Mononuclear cell (primary cell): ENCODE results near the gene C20orf96. TPM values are rescaled to one million over a fixed set of nuclear protein-coding genes. Genes with fewer than 3 reads are reported as not detected.
"Not testable (repeated sequence)": the region's sequence is repeated elsewhere in the genome, so short reads cannot be mapped to it uniquely, and the experiment has no call there.

ENCODE experiments used
- H3K27me3 ChIP-seq: 2 replicates; pipeline ENCODE4 v1.6.0; 2011; ENCODE audit warnings: low read length, control low read depth; ENCODE audit not compliant: insufficient read depth
- H3K4me1 ChIP-seq: 2 replicates; pipeline ENCODE4 v1.5.1; 2011; ENCODE audit warnings: mild to moderate bottlenecking, low read length, control low read depth; ENCODE audit not compliant: insufficient read depth
- H3K4me3 ChIP-seq: 2 replicates; pipeline ENCODE4 v1.5.1; 2011; ENCODE audit warnings: mild to moderate bottlenecking, low read length, moderate library complexity
- H3K9me3 ChIP-seq: 2 replicates; pipeline ENCODE4 v1.5.1; 2011; ENCODE audit warnings: low read depth, mild to moderate bottlenecking, control low read depth, low read length
- total RNA-seq: library from RNA; depleted of rRNA; stranded (reverse); fragments of >200 nt; gene quantifications from one replicate; pipeline ENCODE4 v1.2.3, GENCODE V29; 2012

Gene C20orf96
- total RNA-seq, 1 donor = 0.73 TPM

DNA sequence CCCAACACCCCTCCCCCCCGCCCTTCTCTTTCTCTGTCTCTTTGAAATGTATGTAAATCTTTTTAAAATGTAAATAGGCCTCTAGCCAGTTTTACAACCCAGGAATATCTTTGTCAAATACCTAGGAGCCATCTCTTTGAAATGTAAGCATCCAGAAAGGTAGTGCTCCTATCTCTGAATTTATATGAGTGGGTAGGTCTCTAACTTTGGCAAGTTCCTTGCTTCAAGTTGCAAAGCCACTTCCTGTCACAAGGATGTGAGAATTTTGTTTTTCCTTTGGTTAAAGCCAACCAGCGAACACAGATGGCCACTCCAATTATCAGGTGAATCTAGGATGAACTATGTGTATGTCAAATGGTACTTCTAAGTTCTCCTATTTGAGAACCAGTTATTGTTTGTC lies 39.2 kb downstream of the C20orf96 start:
- Histone ChIP-seq H3K9me3 (no peaks in the 10 kb centered on the region), H3K4me3 (no peak overlapping the region), H3K4me1 (no peaks in the 10 kb centered on the region), H3K27me3 (no peaks in the 10 kb centered on the region)

DNA sequence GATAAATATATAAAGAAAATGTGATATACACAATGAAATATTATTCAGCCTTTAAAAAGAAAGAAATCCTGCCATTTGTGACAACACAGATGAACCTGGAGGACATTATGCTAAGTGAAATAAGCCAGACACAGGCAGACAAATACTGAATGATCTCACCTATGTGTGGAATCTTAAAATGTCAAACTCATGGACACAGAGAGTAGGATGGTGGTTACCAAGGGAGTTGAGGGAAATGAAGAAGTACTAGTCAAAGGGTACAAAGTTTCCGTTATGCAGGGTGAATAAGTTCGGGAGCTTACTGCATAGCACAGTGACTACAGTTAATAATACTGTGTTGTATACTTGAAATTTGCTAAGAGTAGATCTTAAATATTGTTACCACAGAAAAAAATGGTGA lies 47.6 kb downstream of the C20orf96 start:
- H3K4me3 ChIP-seq = no peak overlapping the region
- H3K9me3 ChIP-seq = no peaks in the 10 kb centered on the region
- H3K27me3 ChIP-seq = peaks cover 5% of the 10 kb centered on the region
- H3K4me1 ChIP-seq = peaks cover 6% of the 10 kb centered on the region

DNA sequence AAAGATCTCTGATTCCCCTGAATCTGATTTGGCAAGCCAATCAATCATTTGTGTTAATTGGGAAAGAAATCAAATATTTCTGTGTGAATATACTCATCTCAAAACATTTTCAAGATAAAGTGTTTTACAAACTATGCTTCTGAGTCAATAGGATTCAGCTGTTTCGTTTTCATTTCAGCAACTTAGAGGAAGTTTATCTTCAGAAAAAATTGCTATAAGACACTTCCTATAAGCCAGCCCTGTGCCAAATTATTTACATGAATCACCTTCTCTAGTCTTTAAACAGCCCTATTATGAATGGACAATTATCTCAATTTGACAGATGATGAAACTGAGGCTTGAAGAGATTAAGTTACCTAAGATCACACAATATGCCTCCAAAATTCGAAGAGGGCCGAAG lies 52.6 kb downstream of the C20orf96 start:
- Histone ChIP-seq H3K4me3 (peak overlapping the region; percentile 26), H3K4me1 (peaks cover 17% of the 10 kb centered on the region), H3K27me3 (peaks cover 5% of the 10 kb centered on the region), H3K9me3 (no peaks in the 10 kb centered on the region)

- Histone ChIP-seq H3K9me3 (no peaks in the 10 kb centered on the region), H3K4me3 (peak overlapping the region; percentile 26), H3K27me3 (peaks cover 5% of the 10 kb centered on the region), H3K4me1 (peaks cover 17% of the 10 kb centered on the region)
These were observed 53.1 kb downstream of the C20orf96 start for GRCh38 chr20:237489-237888.

GRCh38 chr20:235891-236290 lies 54.7 kb downstream of the C20orf96 start:
- H3K9me3 ChIP-seq = no peaks in the 10 kb centered on the region
- H3K4me3 ChIP-seq = no peak overlapping the region
- no peaks in the 10 kb centered on the region for H3K27me3 ChIP-seq

GRCh38 chr20:227439-228105 lies 63.0 kb downstream of the C20orf96 start:
- H3K27me3 ChIP-seq = no peaks in the 10 kb centered on the region
- H3K4me3 ChIP-seq = no peak overlapping the region
- no peaks in the 10 kb centered on the region for H3K9me3 ChIP-seq
- H3K4me1 ChIP-seq = peaks cover 8% of the 10 kb centered on the region

More at GRCh38 chr20:235891-236290, 54.7 kb downstream of the C20orf96 start:
- peaks cover 17% of the 10 kb centered on the region for H3K4me1 ChIP-seq

DNA sequence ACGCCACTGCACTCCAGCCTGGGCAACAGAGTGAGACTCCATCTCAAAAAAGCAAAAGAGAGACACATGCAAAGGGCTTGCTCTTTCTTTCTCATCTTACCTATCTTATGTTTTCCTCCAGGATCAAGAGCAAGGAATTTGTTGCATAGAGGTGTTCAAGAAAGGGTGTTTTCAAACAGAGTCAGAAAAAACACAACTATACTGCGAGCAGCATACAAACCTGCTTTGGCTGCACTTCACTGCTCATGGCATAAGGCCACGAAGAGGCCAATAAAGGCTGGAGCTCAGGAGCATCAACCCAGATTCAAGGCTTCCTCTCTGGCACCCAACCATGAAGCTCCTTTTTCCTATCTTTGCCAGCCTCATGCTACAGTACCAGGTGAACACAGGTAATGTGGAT lies 63.6 kb downstream of the C20orf96 start, which contains the start of gene DEFB129:
Gene DEFB129, plus strand, starts transcription at position 301 of the 400 bp plus-strand sequence. Its CDS starts 31 bp downstream, at position 332.
- no peak within 1 kb of the TSS for H3K4me3 ChIP-seq

DNA sequence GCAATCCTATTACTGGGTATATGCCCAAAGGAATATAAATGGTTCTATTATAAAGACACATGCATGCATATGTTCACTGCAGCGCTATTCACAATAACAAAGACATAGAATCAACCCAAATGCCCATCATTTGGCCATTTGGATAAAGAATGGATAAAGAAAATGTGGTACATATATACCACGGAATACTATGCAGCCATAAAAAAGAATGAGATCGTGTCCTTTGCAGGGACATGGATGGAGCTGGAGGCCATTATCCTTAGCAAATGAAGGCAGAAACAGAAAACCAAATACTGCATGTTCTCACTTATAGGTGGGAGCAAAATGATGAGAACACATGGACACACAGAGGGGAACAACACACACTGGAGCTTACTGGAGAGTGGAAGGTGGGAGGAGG lies 64.7 kb downstream of the C20orf96 start:
- H3K27me3 ChIP-seq, H3K4me1 ChIP-seq, H3K9me3 ChIP-seq, H3K4me3 ChIP-seq: not testable (repeated sequence)

More for the DNA sequence above, 63.6 kb downstream of the C20orf96 start, which contains the start of gene DEFB129:
- Histone ChIP-seq H3K27me3 (peaks cover 2% of the 10 kb centered on the region), H3K9me3 (no peaks in the 10 kb centered on the region), H3K4me1 (peaks cover 8% of the 10 kb centered on the region)

- Histone ChIP-seq H3K4me1 (no peaks in the 10 kb centered on the region), H3K27me3 (peaks cover 21% of the 10 kb centered on the region), H3K9me3 (no peaks in the 10 kb centered on the region), H3K4me3 (no peak overlapping the region)
These were observed 69.2 kb downstream of the C20orf96 start for GRCh38 chr20:221258-221830.

Other genes with a start within 250 kb of the C20orf96 start
- not detected for gene DEFB125, start 203.1 kb downstream of the C20orf96 start, total RNA-seq
- not detected for gene DEFB126, start 148.2 kb downstream of the C20orf96 start, total RNA-seq
- gene DEFB127, start 133.3 kb downstream of the C20orf96 start, total RNA-seq = not detected
- gene DEFB128, start 101.0 kb downstream of the C20orf96 start, total RNA-seq = not detected
- gene DEFB129, start 63.5 kb downstream of the C20orf96 start, total RNA-seq = not detected
- gene DEFB132, start 33.0 kb downstream of the C20orf96 start, total RNA-seq = not detected
- gene ZCCHC3, start 6.8 kb upstream of the C20orf96 start, total RNA-seq = 16.8 TPM
- gene SOX12, start 34.8 kb upstream of the C20orf96 start, total RNA-seq = 1.3 TPM
- gene NRSN2, start 56.4 kb upstream of the C20orf96 start, total RNA-seq = 0.63 TPM
- gene TRIB3, start 90.0 kb upstream of the C20orf96 start, total RNA-seq = 4.8 TPM
- 49.4 TPM for gene RBCK1, start 117.5 kb upstream of the C20orf96 start, total RNA-seq
- 16.2 TPM for gene TBC1D20, start 171.8 kb upstream of the C20orf96 start, total RNA-seq